Measurements from ENCODE around the gene HAAO.

HAAO gene

GRCh38 chr2:42767080-42767898 is 25.1 kb downstream of the HAAO start:
- no peak for DNase-seq

GRCh38 chr2:42765686-42766085 is 26.7 kb downstream of the HAAO start:
- DNase-seq: no peak

- no peak for DNase-seq
Measured at GRCh38 chr2:42764901-42765300, 27.5 kb downstream of the HAAO start.

GRCh38 chr2:42764096-42764495 is 28.3 kb downstream of the HAAO start, which contains the start of gene OXER1:
TSS of gene OXER1 (minus strand) at chr2:42764135. CDS start at chr2:42764062, 73 bp downstream.
- DNase-seq: no peak

GRCh38 chr2:42762823-42763804 is 29.3 kb downstream of the HAAO start:
- DNase-seq: no peak

GRCh38 chr2:42762155-42762554 is 30.2 kb downstream of the HAAO start:
- no peak for DNase-seq

GRCh38 chr2:42761554-42761953 is 30.8 kb downstream of the HAAO start:
- no peak for DNase-seq

- DNase-seq: no peak
Measured at GRCh38 chr2:42758751-42759150, 33.6 kb downstream of the HAAO start.

GRCh38 chr2:42757981-42758740 is 34.2 kb downstream of the HAAO start:
- no peak for DNase-seq

- no peak for DNase-seq
Measured at GRCh38 chr2:42756966-42757513, 35.3 kb downstream of the HAAO start.

- DNase-seq: no peak
Measured at GRCh38 chr2:42756150-42756775, 36.1 kb downstream of the HAAO start.

GRCh38 chr2:42755191-42755880 is 37.0 kb downstream of the HAAO start:
- DNase-seq: no peak

- DNase-seq: no peak
Measured at GRCh38 chr2:42754776-42755140, 37.6 kb downstream of the HAAO start.

GRCh38 chr2:42754021-42754775 is 38.2 kb downstream of the HAAO start:
- DNase-seq: no peak

- DNase-seq: no peak
Measured at GRCh38 chr2:42752816-42753813, 39.3 kb downstream of the HAAO start.

GRCh38 chr2:42752314-42752713 is 40.1 kb downstream of the HAAO start:
- peak; percentile 32 for DNase-seq

- no peak for DNase-seq
Measured at GRCh38 chr2:42748840-42749239, 43.5 kb downstream of the HAAO start.

- DNase-seq: no peak
Measured at GRCh38 chr2:42747422-42747821, 45.0 kb downstream of the HAAO start.

GRCh38 chr2:42744545-42745082 is 47.8 kb downstream of the HAAO start:
- no peak for DNase-seq

Data from CD4-positive, alpha-beta T cell treated with Interleukin-21 for 1 hour (primary cell).